Naive B cell (primary cell): Measurements from ENCODE around the gene TNFRSF19. TPM values are rescaled to one million over a fixed set of nuclear protein-coding genes. Genes with fewer than 3 reads are reported as not detected.

Experiments used
- ATAC-seq, 2 donors: fragments of 150-1000 bp; cut with Tn5 transposase; 2 replicates each; pipeline ENCODE4 v1.10.0; 2021; ENCODE audit warnings: low read depth in 2 of 2, mild to moderate bottlenecking in 2 of 2, moderate library complexity in 2 of 2
- DNase-seq: peaks from one replicate; pipeline ENCODE4 v3.0.0; 2022
- H3K27ac Mint-ChIP-seq, 6 donors: one replicate each; pipeline ENCODE4 v1.8.0; 2020 to 2022; ENCODE audit warnings: mild to moderate bottlenecking in 6 of 6, mixed read lengths in 6 of 6, moderate library complexity in 5 of 6, inconsistent platforms in 2 of 6
- H3K27me3 Mint-ChIP-seq, 3 donors: one replicate each; pipeline ENCODE4 v1.8.0; 2021 to 2022; ENCODE audit warnings: mixed read lengths in 3 of 3, mild to moderate bottlenecking in 1 of 3
- H3K36me3 Mint-ChIP-seq, 2 donors: one replicate each; pipeline ENCODE4 v1.8.0; 2020 to 2022; ENCODE audit warnings: mixed read lengths in 2 of 2, inconsistent platforms in 1 of 2, mild to moderate bottlenecking in 1 of 2
- H3K4me1 Mint-ChIP-seq, 3 donors: one replicate each; pipeline ENCODE4 v1.8.0; 2020 to 2022; ENCODE audit warnings: mixed read lengths in 3 of 3, inconsistent platforms in 1 of 3, mild to moderate bottlenecking in 1 of 3, moderate library complexity in 1 of 3
- H3K4me3 Mint-ChIP-seq, 8 donors: one replicate each; pipeline ENCODE4 v1.8.0; 2020 to 2022; ENCODE audit warnings: mild to moderate bottlenecking in 8 of 8, mixed read lengths in 8 of 8, moderate library complexity in 8 of 8, inconsistent platforms in 2 of 8
- H3K9me3 Mint-ChIP-seq, 7 donors: one replicate each; pipeline ENCODE4 v1.8.0; 2020 to 2022; ENCODE audit warnings: mixed read lengths in 7 of 7, mild to moderate bottlenecking in 5 of 7, inconsistent platforms in 2 of 7, moderate library complexity in 1 of 7
- polyA plus RNA-seq, 6 donors: library from polyadenylated mRNA; unstranded; fragments of 300-500 nt; fragmentation: Illumina TruSeq; gene quantifications; one replicate each; pipeline ENCODE4 v1.2.3, GENCODE V29; 2021; ENCODE audit warnings: low read depth in 6 of 6

TNFRSF19 gene
- polyA plus RNA-seq, 6 donors from 2014 or later = 0.54 to 1.9 (median 1.3) TPM; not detected in 2

GRCh38 chr13:23628765-23629565 lies 58.8 kb downstream of the TNFRSF19 start:
- no peak overlapping the region for H3K27ac Mint-ChIP-seq
- no peak for DNase-seq
- no peaks in the 10 kb centered on the region for H3K4me1 Mint-ChIP-seq
- peaks cover 6 to 28% (median 13%) of the 10 kb centered on the region in 3 donors for H3K27me3 Mint-ChIP-seq
- no peaks in the 10 kb centered on the region for H3K36me3 Mint-ChIP-seq
- no peak for ATAC-seq
- H3K9me3 Mint-ChIP-seq = peaks cover 0 to 2% (median 0%) of the 10 kb centered on the region in 7 donors
- H3K4me3 Mint-ChIP-seq = no peak overlapping the region

GRCh38 chr13:23629566-23630272 lies 59.5 kb downstream of the TNFRSF19 start:
- H3K27me3 Mint-ChIP-seq = peaks cover 6 to 28% (median 13%) of the 10 kb centered on the region in 3 donors
- no peak for ATAC-seq
- peak overlapping the region in 1 of 6 donors; percentile 27 for H3K27ac Mint-ChIP-seq
- H3K9me3 Mint-ChIP-seq = peaks cover 0 to 2% (median 0%) of the 10 kb centered on the region in 7 donors
- DNase-seq = no peak
- H3K4me3 Mint-ChIP-seq = no peak overlapping the region
- no peaks in the 10 kb centered on the region for H3K36me3 Mint-ChIP-seq
- H3K4me1 Mint-ChIP-seq = no peaks in the 10 kb centered on the region

GRCh38 chr13:23630349-23631093 lies 60.3 kb downstream of the TNFRSF19 start:
- ATAC-seq = no peak
- Mint-ChIP-seq H3K4me3 (no peak overlapping the region), H3K27ac (no peak overlapping the region), H3K27me3 (peaks cover 6 to 28% (median 13%) of the 10 kb centered on the region in 3 donors), H3K9me3 (no peaks in the 10 kb centered on the region), H3K4me1 (no peaks in the 10 kb centered on the region), H3K36me3 (no peaks in the 10 kb centered on the region)
- DNase-seq = no peak

GRCh38 chr13:23631311-23632047 lies 61.3 kb downstream of the TNFRSF19 start:
- Mint-ChIP-seq H3K4me3 (no peak overlapping the region), H3K27ac (peak overlapping the region in 1 of 6 donors; percentile 21), H3K9me3 (no peaks in the 10 kb centered on the region), H3K36me3 (no peaks in the 10 kb centered on the region), H3K27me3 (peaks cover 6 to 28% (median 13%) of the 10 kb centered on the region in 3 donors), H3K4me1 (no peaks in the 10 kb centered on the region)
- DNase-seq (no peak), ATAC-seq (no peak)

GRCh38 chr13:23632048-23632582 lies 61.9 kb downstream of the TNFRSF19 start:
- peaks cover 4 to 27% (median 13%) of the 10 kb centered on the region in 3 donors for H3K27me3 Mint-ChIP-seq
- no peaks in the 10 kb centered on the region for H3K36me3 Mint-ChIP-seq
- no peak overlapping the region for H3K4me3 Mint-ChIP-seq
- no peaks in the 10 kb centered on the region for H3K4me1 Mint-ChIP-seq
- no peak for DNase-seq
- no peaks in the 10 kb centered on the region for H3K9me3 Mint-ChIP-seq
- ATAC-seq = no peak
- H3K27ac Mint-ChIP-seq = peak overlapping the region in 1 of 6 donors; percentile 43

- H3K36me3 Mint-ChIP-seq = no peaks in the 10 kb centered on the region
- no peak overlapping the region for H3K4me3 Mint-ChIP-seq
- H3K27me3 Mint-ChIP-seq = peaks cover 0 to 21% (median 9%) of the 10 kb centered on the region in 3 donors
- ATAC-seq = no peak
- no peak for DNase-seq
- H3K9me3 Mint-ChIP-seq = no peaks in the 10 kb centered on the region
- H3K27ac Mint-ChIP-seq = no peak overlapping the region
- no peaks in the 10 kb centered on the region for H3K4me1 Mint-ChIP-seq
Measured at GRCh38 chr13:23632741-23633140, 62.5 kb downstream of the TNFRSF19 start.

- H3K4me1 Mint-ChIP-seq = no peaks in the 10 kb centered on the region
- no peak for ATAC-seq
- H3K4me3 Mint-ChIP-seq = no peak overlapping the region
- peaks cover 0 to 9% (median 6%) of the 10 kb centered on the region in 3 donors for H3K27me3 Mint-ChIP-seq
- no peak overlapping the region for H3K27ac Mint-ChIP-seq
- H3K9me3 Mint-ChIP-seq = no peaks in the 10 kb centered on the region
- no peak for DNase-seq
- no peaks in the 10 kb centered on the region for H3K36me3 Mint-ChIP-seq
Measured at GRCh38 chr13:23634897-23635296, 64.7 kb downstream of the TNFRSF19 start.

GRCh38 chr13:23636360-23636759 lies 66.1 kb downstream of the TNFRSF19 start:
- Mint-ChIP-seq H3K9me3 (no peaks in the 10 kb centered on the region), H3K4me1 (no peaks in the 10 kb centered on the region), H3K27ac (no peak overlapping the region), H3K27me3 (peaks cover 0 to 5% (median 3%) of the 10 kb centered on the region in 3 donors), H3K36me3 (no peaks in the 10 kb centered on the region), H3K4me3 (no peak overlapping the region)
- DNase-seq (no peak), ATAC-seq (no peak)

GRCh38 chr13:23637829-23638228 lies 67.6 kb downstream of the TNFRSF19 start:
- H3K4me1 Mint-ChIP-seq = no peaks in the 10 kb centered on the region
- no peaks in the 10 kb centered on the region for H3K36me3 Mint-ChIP-seq
- H3K9me3 Mint-ChIP-seq = no peaks in the 10 kb centered on the region
- ATAC-seq = no peak
- no peak for DNase-seq
- H3K27me3 Mint-ChIP-seq = peaks cover 0 to under 1% (median 0%) of the 10 kb centered on the region in 3 donors
- no peak overlapping the region for H3K4me3 Mint-ChIP-seq
- H3K27ac Mint-ChIP-seq = no peak overlapping the region

- H3K9me3 Mint-ChIP-seq = no peaks in the 10 kb centered on the region
- no peaks in the 10 kb centered on the region for H3K4me1 Mint-ChIP-seq
- DNase-seq (no peak), ATAC-seq (no peak)
- no peaks in the 10 kb centered on the region for H3K36me3 Mint-ChIP-seq
- no peak overlapping the region for H3K4me3 Mint-ChIP-seq
- no peaks in the 10 kb centered on the region for H3K27me3 Mint-ChIP-seq
- H3K27ac Mint-ChIP-seq = no peak overlapping the region
Measured at GRCh38 chr13:23639674-23640073, 69.5 kb downstream of the TNFRSF19 start.

- Mint-ChIP-seq H3K36me3 (no peaks in the 10 kb centered on the region), H3K4me1 (no peaks in the 10 kb centered on the region), H3K27me3 (peaks cover 0 to 10% (median 9%) of the 10 kb centered on the region in 3 donors), H3K4me3 (no peak overlapping the region), H3K9me3 (peaks cover 0 to 4% (median 0%) of the 10 kb centered on the region in 7 donors), H3K27ac (no peak overlapping the region)
- DNase-seq = no peak
- ATAC-seq = no peak
Measured at GRCh38 chr13:23642110-23642509, 71.9 kb downstream of the TNFRSF19 start.

- ATAC-seq = no peak
- no peak for DNase-seq
- peaks cover 0 to 4% (median 0%) of the 10 kb centered on the region in 7 donors for H3K9me3 Mint-ChIP-seq
- no peak overlapping the region for H3K4me3 Mint-ChIP-seq
- no peaks in the 10 kb centered on the region for H3K4me1 Mint-ChIP-seq
- H3K36me3 Mint-ChIP-seq = no peaks in the 10 kb centered on the region
- H3K27ac Mint-ChIP-seq = peak overlapping the region in 1 of 6 donors; percentile 23
- peaks cover 2 to 20% (median 14%) of the 10 kb centered on the region in 3 donors for H3K27me3 Mint-ChIP-seq
Measured at GRCh38 chr13:23643338-23644125, 73.3 kb downstream of the TNFRSF19 start.
